T-cell (primary cell): ENCODE measurements around the gene STAT1. TPM values are rescaled to one million over a fixed set of nuclear protein-coding genes. Genes with fewer than 3 reads are reported as not detected.

Source experiments
- ATAC-seq, 4 experiments: fragments of 200-7000 bp in 3 of 4; fragments of 150-1000 bp in 1 of 4; cut with Tn5 transposase; replicated peaks in 1 of 4; 1 replicate in 3 of 4; 2 replicates in 1 of 4; pipeline ENCODE4 v1.10.0; 2021; ENCODE audit warnings: moderate library complexity in 3 of 4, mild to moderate bottlenecking in 2 of 4, moderate number of reproducible peaks in 1 of 4
- CTCF ChIA-PET, 2 donors: fragments of 300-600 bp; sonication (Branson Sonifier 250); formaldehyde crosslinking; loops; one replicate each; lab custom pipeline; 2022; ENCODE audit warnings: antibody characterized with exemption in 2 of 2; lab: Charles Lee
- POLR2A ChIA-PET, 2 donors: fragments of 300-600 bp; sonication (Branson Sonifier 250); formaldehyde crosslinking; loops; one replicate each; lab custom pipeline; 2022; ENCODE audit warnings: antibody characterized with exemption in 2 of 2; lab: Charles Lee
- DNase-seq, 35 experiments: peaks; one replicate each; pipeline versions ENCODE4 v3.0.0 to v3.0.0-alpha.2; 2013 to 2023
- H3K27ac ChIP-seq: one replicate; pipeline ENCODE4 v1.5.1; 2013; ENCODE audit warnings: low read length
- H3K27me3 ChIP-seq, 2 experiments: replicated peaks in 1 of 2; 1 replicate in 1 of 2; 2 replicates in 1 of 2; pipeline versions ENCODE4 v1.6.1 to v1.7.0; 2013; ENCODE audit warnings: low read length in 1 of 2, mixed read lengths in 1 of 2; ENCODE audit not compliant: control insufficient read depth in 2 of 2, insufficient read depth in 2 of 2; ENCODE audit errors: extremely low read depth in 1 of 2
- H3K36me3 ChIP-seq, 2 donors: 1 replicate in 1 of 2; 2 replicates in 1 of 2; pipeline versions ENCODE4 v1.6.1 to v1.7.0; 2013; ENCODE audit warnings: low read length in 1 of 2; ENCODE audit not compliant: control insufficient read depth in 2 of 2, insufficient read depth in 1 of 2; ENCODE audit errors: extremely low read depth in 1 of 2
- H3K4me1 ChIP-seq, 2 experiments: 1 replicate in 1 of 2; 2 replicates in 1 of 2; pipeline versions ENCODE4 v1.6.1 to v1.7.0; 2013; ENCODE audit warnings: low read length in 2 of 2, mixed read lengths in 1 of 2; ENCODE audit not compliant: insufficient read depth in 2 of 2, control insufficient read depth in 1 of 2; ENCODE audit errors: extremely low read depth in 1 of 2
- H3K4me3 ChIP-seq, 2 donors: 1 replicate in 1 of 2; 2 replicates in 1 of 2; pipeline versions ENCODE4 v1.5.1 to v1.7.0; 2013; ENCODE audit warnings: mild to moderate bottlenecking in 2 of 2, low read length in 1 of 2, moderate library complexity in 1 of 2; ENCODE audit not compliant: control insufficient read depth in 1 of 2; ENCODE audit errors: extremely low read depth in 1 of 2
- H3K9me3 ChIP-seq: 2 replicates; pipeline ENCODE4 v1.7.0; 2013
- H3K27ac Mint-ChIP-seq, 2 donors: one replicate each; pipeline ENCODE4 v1.8.0; 2020 to 2021; ENCODE audit warnings: mild to moderate bottlenecking in 2 of 2, mixed read lengths in 2 of 2
- H3K27me3 Mint-ChIP-seq, 2 donors: one replicate each; pipeline ENCODE4 v1.8.0; 2021 to 2022; ENCODE audit warnings: mixed read lengths in 2 of 2
- H3K36me3 Mint-ChIP-seq: one replicate; pipeline ENCODE4 v1.8.0; 2021; ENCODE audit warnings: mixed read lengths
- H3K4me1 Mint-ChIP-seq, 3 donors: one replicate each; pipeline ENCODE4 v1.8.0; 2020 to 2022; ENCODE audit warnings: mixed read lengths in 3 of 3, mild to moderate bottlenecking in 1 of 3
- H3K4me3 Mint-ChIP-seq, 3 donors: one replicate each; pipeline ENCODE4 v1.8.0; 2020 to 2022; ENCODE audit warnings: mild to moderate bottlenecking in 3 of 3, mixed read lengths in 3 of 3, moderate library complexity in 3 of 3
- H3K9me3 Mint-ChIP-seq, 3 donors: one replicate each; pipeline ENCODE4 v1.8.0; 2020 to 2022; ENCODE audit warnings: mixed read lengths in 3 of 3
- WGBS: methylation state at CpG from one replicate; pipeline ENCODE4 v1.1.5; 2013; ENCODE audit warnings: missing lambda C conversion rate; ENCODE audit not compliant: insufficient coverage; 5-methylcytosine and 5-hydroxymethylcytosine counted together
- total RNA-seq, 35 experiments: library from RNA in 6 of 35; stranded (reverse) in 6 of 35; fragments of 120-200 nt in 1 of 35; gene quantifications; one replicate each; pipeline versions ENCODE4 v1.2.1 to v1.2.4 and lab custom pipeline; 2013 to 2026

The STAT1 gene
- total RNA-seq (100 to 1,000 TPM in 3 of 5 donors, 10 to 100 TPM in 2; 77.6 to 229 (median 152) TPM), total RNA-seq (lab: John Stamatoyannopoulos, UW) (116 to 1,868 (median 601) reads per million in 29 experiments)
- total RNA-seq (2013) = 193 TPM

GRCh38 chr2:191013932-191014652, at the start of gene STAT1:
Gene STAT1 (minus strand): TSS chr2:191014171. CDS start chr2:191010003, 4,168 bp downstream.
- H3K27me3 ChIP-seq = no peaks in the 10 kb centered on the region
- DNase-seq = peak; percentile 82 to 98 (median 94)
- CTCF ChIA-PET = interaction anchor here (0.7 to 1.6 kb wide), 5 partner anchors 9 to 142 kb away, joined by 3 to 7 read pairs (median 4); no protein-coding TSS in a partner anchor
- H3K9me3 Mint-ChIP-seq = peaks cover 0 to 2% (median 0%) of the 10 kb centered on the region in 3 donors
- H3K4me1 Mint-ChIP-seq = peaks cover 42 to 56% (median 47%) of the 10 kb centered on the region in 3 donors
- H3K4me1 ChIP-seq = peaks cover 36 to 45% of the 10 kb centered on the region in 2 experiments
- H3K36me3 Mint-ChIP-seq = peaks cover 16% of the 10 kb centered on the region
- H3K27ac Mint-ChIP-seq = no peak within 1 kb of the TSS
- peak within 1 kb of the TSS; percentile 97 for H3K27ac ChIP-seq
- peak; percentile 87 to 91 (median 88) for ATAC-seq
- no peaks in the 10 kb centered on the region for H3K27me3 Mint-ChIP-seq
- peak within 1 kb of the TSS; percentile 78 to 99 for H3K4me3 ChIP-seq
- no peaks in the 10 kb centered on the region for H3K9me3 ChIP-seq
- H3K36me3 ChIP-seq = peaks cover 0 to 13% of the 10 kb centered on the region in 2 donors
- whole genome bisulfite sequencing = 0% methylated on average over 68 of the region's 68 CpGs
- POLR2A ChIA-PET = interaction anchor here (0.5 to 1.6 kb wide), 8 partner anchors 9 to 137 kb away, joined by 3 to 7 read pairs (median 4); partner anchors contain the start of gene STAT4 (in 1 of the 2)
- no peak within 1 kb of the TSS for H3K4me3 Mint-ChIP-seq

GRCh38 chr2:191063584-191063983, 49.6 kb upstream of the STAT1 start:
- peaks cover 34 to 51% of the 10 kb centered on the region in 2 experiments for H3K4me1 ChIP-seq
- no peaks in the 10 kb centered on the region for H3K9me3 ChIP-seq
- H3K27ac ChIP-seq = peak overlapping the region; percentile 55
- peak overlapping the region in 2 of 3 donors; percentile 46 to 73 for H3K4me3 Mint-ChIP-seq
- H3K36me3 ChIP-seq = peaks cover 0 to 12% of the 10 kb centered on the region in 2 donors
- DNase-seq (no peak), ATAC-seq (no peak)
- CTCF ChIA-PET = interaction anchor here (0.5 to 4.9 kb wide), 7 partner anchors 9 to 92 kb away, joined by 4 to 63 read pairs (median 15); no protein-coding TSS in a partner anchor
- peak overlapping the region; percentile 98 for H3K27ac Mint-ChIP-seq
- POLR2A ChIA-PET = interaction anchor here (0.7 to 2.7 kb wide), 4 partner anchors 13 to 130 kb away, joined by 3 to 14 read pairs (median 6); no protein-coding TSS in a partner anchor
- no peaks in the 10 kb centered on the region for H3K27me3 ChIP-seq
- no peaks in the 10 kb centered on the region for H3K27me3 Mint-ChIP-seq
- WGBS = no CpG with 5 or more reads among the region's 1 CpG
- H3K4me1 Mint-ChIP-seq = peaks cover 76 to 85% (median 79%) of the 10 kb centered on the region in 3 donors
- no peak overlapping the region for H3K4me3 ChIP-seq
- no peaks in the 10 kb centered on the region for H3K9me3 Mint-ChIP-seq
- H3K36me3 Mint-ChIP-seq = peaks cover 47% of the 10 kb centered on the region

- peaks cover 68 to 77% (median 74%) of the 10 kb centered on the region in 3 donors for H3K4me1 Mint-ChIP-seq
- Histone ChIP-seq H3K36me3 (peaks cover 0 to 16% of the 10 kb centered on the region in 2 donors), H3K27ac (peak overlapping the region; percentile 74), H3K9me3 (no peaks in the 10 kb centered on the region), H3K4me3 (no peak overlapping the region), H3K27me3 (no peaks in the 10 kb centered on the region), H3K4me1 (peaks cover 39 to 53% of the 10 kb centered on the region in 2 experiments)
- ChIA-PET CTCF (interaction anchor here (0.6 to 4.9 kb wide), 15 partner anchors 8 to 462 kb away, joined by 3 to 63 read pairs (median 5); no protein-coding TSS in a partner anchor), POLR2A (interaction anchor here (0.5 to 1.4 kb wide), 7 partner anchors 9 to 624 kb away, joined by 3 to 14 read pairs (median 4); partner anchors contain the start of gene STAT4 (in 1 of the 2))
- H3K4me3 Mint-ChIP-seq = peak overlapping the region; percentile 7 to 67 (median 59)
- H3K9me3 Mint-ChIP-seq = no peaks in the 10 kb centered on the region
- ATAC-seq (peak; percentile 80 to 87 (median 84)), DNase-seq (peak in 31 of 35 experiments; percentile 11 to 65 (median 37))
- WGBS = no CpG with 5 or more reads among the region's 4 CpGs
- H3K27me3 Mint-ChIP-seq = no peaks in the 10 kb centered on the region
- H3K36me3 Mint-ChIP-seq = peaks cover 48% of the 10 kb centered on the region
- H3K27ac Mint-ChIP-seq = peak overlapping the region; percentile 97 to 98
These were observed 47.5 kb upstream of the STAT1 start for GRCh38 chr2:191061381-191061980.

GRCh38 chr2:191059308-191059707, 45.3 kb upstream of the STAT1 start:
- Mint-ChIP-seq H3K4me3 (no peak overlapping the region), H3K4me1 (peaks cover 68 to 75% (median 72%) of the 10 kb centered on the region in 3 donors), H3K9me3 (no peaks in the 10 kb centered on the region), H3K27me3 (no peaks in the 10 kb centered on the region), H3K27ac (peak overlapping the region; percentile 65 to 84), H3K36me3 (peaks cover 43% of the 10 kb centered on the region)
- ChIA-PET POLR2A (no interaction called here), CTCF (interaction anchor here (0.6 to 2.8 kb wide), 4 partner anchors 9 to 98 kb away, joined by 3 to 22 read pairs (median 4); no protein-coding TSS in a partner anchor)
- Histone ChIP-seq H3K4me3 (no peak overlapping the region), H3K36me3 (peaks cover 0 to 16% of the 10 kb centered on the region in 2 donors), H3K27ac (no peak overlapping the region), H3K4me1 (peaks cover 38 to 39% of the 10 kb centered on the region in 2 experiments), H3K9me3 (no peaks in the 10 kb centered on the region), H3K27me3 (no peaks in the 10 kb centered on the region)
- 90% methylated on average over 3 of the region's 3 CpGs for WGBS
- ATAC-seq (no peak), DNase-seq (no peak)

GRCh38 chr2:191056228-191056627, 42.3 kb upstream of the STAT1 start:
- Mint-ChIP-seq H3K27me3 (no peaks in the 10 kb centered on the region), H3K4me3 (peak overlapping the region in 1 of 3 donors; percentile 65), H3K36me3 (peaks cover 24% of the 10 kb centered on the region), H3K4me1 (peaks cover 42 to 48% (median 44%) of the 10 kb centered on the region in 3 donors), H3K27ac (peak overlapping the region; percentile 88 to 94), H3K9me3 (no peaks in the 10 kb centered on the region)
- H3K27ac ChIP-seq = peak overlapping the region; percentile 27
- DNase-seq (peak in 3 of 35 experiments; percentile 3 to 56 (median 8)), ATAC-seq (peak; percentile 62 to 85 (median 76))
- CTCF ChIA-PET = interaction anchor here in 1 of 2 donors (0.7 to 1.2 kb wide), 2 partner anchors 93 to 99 kb away, joined by 3 to 5 read pairs; no protein-coding TSS in a partner anchor
- peaks cover 18 to 29% of the 10 kb centered on the region in 2 experiments for H3K4me1 ChIP-seq
- POLR2A ChIA-PET = interaction anchor here in 1 of 2 donors (1.0 kb wide), 1 partner anchor 15 kb away, joined by 5 read pairs; no protein-coding TSS in a partner anchor
- H3K27me3 ChIP-seq = no peaks in the 10 kb centered on the region
- H3K9me3 ChIP-seq = no peaks in the 10 kb centered on the region
- H3K4me3 ChIP-seq = no peak overlapping the region
- WGBS = 0% methylated on average over 1 of the region's 2 CpGs
- peaks cover 0 to 15% of the 10 kb centered on the region in 2 donors for H3K36me3 ChIP-seq
